Liver (tissue), 9 donors: ENCODE data around the gene BHLHA15. TPM values are rescaled to one million over a fixed set of nuclear protein-coding genes. Genes with fewer than 3 reads are reported as not detected.

Experiments used
- DNase-seq: peaks from one replicate; pipeline ENCODE4 v3.0.0-alpha.2; 2017; ENCODE audit warnings: low spot score
- H3K27ac ChIP-seq, 2 donors: one replicate each; pipeline ENCODE4 v1.7.0; 2013; ENCODE audit warnings: inconsistent platforms in 2 of 2, low read length in 2 of 2, control low read depth in 1 of 2, low read depth in 1 of 2, mild to moderate bottlenecking in 1 of 2
- H3K27me3 ChIP-seq, 4 donors: one replicate each; pipeline versions ENCODE4 v1.6.1 to v1.7.0; 2013; ENCODE audit warnings: low read length in 3 of 4, inconsistent platforms in 1 of 4, mild to moderate bottlenecking in 1 of 4, moderate library complexity in 1 of 4; ENCODE audit not compliant: control insufficient read depth in 4 of 4, insufficient read depth in 4 of 4
- H3K36me3 ChIP-seq, 4 donors: one replicate each; pipeline versions ENCODE4 v1.6.1 to v1.7.0; 2013; ENCODE audit warnings: low read length in 3 of 4, mild to moderate bottlenecking in 3 of 4, low read depth in 1 of 4, moderate library complexity in 1 of 4; ENCODE audit not compliant: control insufficient read depth in 4 of 4, insufficient read depth in 3 of 4
- H3K4me1 ChIP-seq, 4 donors: one replicate each; pipeline versions ENCODE4 v1.6.1 to v1.7.0; 2013; ENCODE audit warnings: low read length in 3 of 4, mild to moderate bottlenecking in 3 of 4, moderate library complexity in 1 of 4; ENCODE audit not compliant: control insufficient read depth in 4 of 4, insufficient read depth in 4 of 4
- H3K4me3 ChIP-seq, 3 donors: one replicate each; pipeline versions ENCODE4 v1.6.1 to v1.7.0; 2013; ENCODE audit warnings: low read length in 3 of 3, control low read depth in 1 of 3, low read depth in 1 of 3, mild to moderate bottlenecking in 1 of 3
- H3K9ac ChIP-seq, 2 donors: one replicate each; pipeline ENCODE4 v1.7.0; 2013; ENCODE audit warnings: low read length in 2 of 2, mild to moderate bottlenecking in 2 of 2, moderate library complexity in 2 of 2, control low read depth in 1 of 2, low read depth in 1 of 2
- H3K9me3 ChIP-seq, 4 donors: one replicate each; pipeline versions ENCODE4 v1.6.1 to v1.7.0; 2013; ENCODE audit warnings: low read length in 3 of 4; ENCODE audit not compliant: control insufficient read depth in 4 of 4
- EGR1 ChIP-seq, 2 donors: IDR thresholded peaks; 2 replicates each; pipeline ENCODE4 v1.6.1; 2016 to 2018; ENCODE audit warnings: antibody characterized with exemption in 2 of 2, low read depth in 2 of 2
- FOXA1 ChIP-seq: IDR thresholded peaks from 2 replicates; pipeline ENCODE4 v1.6.1; 2016; ENCODE audit warnings: antibody characterized with exemption
- FOXA2 ChIP-seq: IDR thresholded peaks from 2 replicates; pipeline ENCODE4 v1.6.1; 2016; ENCODE audit warnings: antibody characterized with exemption
- GABPA ChIP-seq, 2 donors: IDR thresholded peaks in 1 of 2; conservative IDR thresholded peaks in 1 of 2; 2 replicates each; pipeline ENCODE4 v1.6.1; 2016; ENCODE audit warnings: antibody characterized with exemption in 2 of 2, mild to moderate bottlenecking in 1 of 2, moderate library complexity in 1 of 2
- HNF4A ChIP-seq, 2 donors: conservative IDR thresholded peaks; 2 replicates each; pipeline ENCODE4 v1.6.1; 2016; ENCODE audit warnings: antibody characterized with exemption in 2 of 2, mild to moderate bottlenecking in 2 of 2
- HNF4G ChIP-seq: IDR thresholded peaks from 2 replicates; pipeline ENCODE4 v1.6.1; 2016; ENCODE audit warnings: antibody characterized with exemption
- JUND ChIP-seq, 2 donors: IDR thresholded peaks; 2 replicates each; pipeline ENCODE4 v1.6.1; 2016; ENCODE audit warnings: antibody characterized with exemption in 2 of 2
- NR2F2 ChIP-seq: IDR thresholded peaks from 2 replicates; pipeline ENCODE4 v1.6.1; 2016; ENCODE audit warnings: antibody characterized with exemption
- RAD21 ChIP-seq, 2 donors: IDR thresholded peaks; 2 replicates each; pipeline ENCODE4 v1.6.1; 2016; ENCODE audit warnings: antibody characterized with exemption in 2 of 2, mild to moderate bottlenecking in 2 of 2
- RXRA ChIP-seq, 2 donors: IDR thresholded peaks; 2 replicates each; pipeline ENCODE4 v1.6.1; 2017 to 2018; ENCODE audit warnings: antibody characterized with exemption in 2 of 2, mild to moderate bottlenecking in 1 of 2
- SP1 ChIP-seq: IDR thresholded peaks from 2 replicates; pipeline ENCODE4 v1.6.1; 2018; ENCODE audit warnings: antibody characterized with exemption, mild to moderate bottlenecking
- TAF1 ChIP-seq: conservative IDR thresholded peaks from 2 replicates; pipeline ENCODE4 v1.6.1; 2016; ENCODE audit warnings: antibody characterized with exemption, mild to moderate bottlenecking
- YY1 ChIP-seq: IDR thresholded peaks from 2 replicates; pipeline ENCODE4 v1.6.1; 2016; ENCODE audit warnings: antibody characterized with exemption, mild to moderate bottlenecking
- WGBS: extraction: QIAGEN DNeasy Blood & Tissue Kit; methylation state at CpG from one replicate; pipeline ENCODE4 v1.1.7; 2013; 5-methylcytosine and 5-hydroxymethylcytosine counted together
- polyA plus RNA-seq, 2 donors: library from polyadenylated mRNA; stranded (reverse) in 1 of 2; unstranded in 1 of 2; fragments of 200-250 nt in 1 of 2; fragments of >200 nt in 1 of 2; fragmentation: Nextera tagmentation in 1 of 2; extraction: Ambion mirVana in 1 of 2; gene quantifications; one replicate each; pipeline versions ENCODE4 v1.2.1 to v1.2.3, GENCODE V29; 2013 to 2015
- total RNA-seq, 2 donors: library from RNA; depleted of rRNA; stranded (reverse); fragments of >200 nt; gene quantifications; one replicate each; pipeline ENCODE4 v1.2.3, GENCODE V29; 2014
- TF ChIP-seq, protein P1 (sequence below): IDR thresholded peaks from 2 replicates; pipeline ENCODE4 v1.6.1; 2016; ENCODE audit warnings: antibody characterized with exemption
- TF ChIP-seq, protein P2 (sequence below): IDR thresholded peaks from 2 replicates; pipeline ENCODE4 v1.6.1; 2016; ENCODE audit warnings: antibody characterized with exemption, mild to moderate bottlenecking
- TF ChIP-seq, protein P3 (sequence below): IDR thresholded peaks from 2 replicates; pipeline ENCODE4 v1.6.1; 2016; ENCODE audit warnings: antibody characterized with exemption
- TF ChIP-seq, protein P4 (sequence below): fragments of 150-350 bp; IDR thresholded peaks from 2 replicates; pipeline ENCODE4 v1.5.1; 2017; ENCODE audit warnings: improper control_type of control experiment, low read depth, low read length; ENCODE audit not compliant: missing input control
- TF ChIP-seq, protein P5 (sequence below): IDR thresholded peaks from 2 replicates; pipeline ENCODE4 v1.6.1; 2016; ENCODE audit warnings: antibody characterized with exemption
- donor health status: healthy.
- donor health status: healthy.
- donor health status: healthy.
- donor health status: healthy.
- donor health status: healthy.

Gene BHLHA15
- total and polyA plus RNA-seq, 4 donors: 1.0 to 28.9 (median 7.6) TPM

DNA sequence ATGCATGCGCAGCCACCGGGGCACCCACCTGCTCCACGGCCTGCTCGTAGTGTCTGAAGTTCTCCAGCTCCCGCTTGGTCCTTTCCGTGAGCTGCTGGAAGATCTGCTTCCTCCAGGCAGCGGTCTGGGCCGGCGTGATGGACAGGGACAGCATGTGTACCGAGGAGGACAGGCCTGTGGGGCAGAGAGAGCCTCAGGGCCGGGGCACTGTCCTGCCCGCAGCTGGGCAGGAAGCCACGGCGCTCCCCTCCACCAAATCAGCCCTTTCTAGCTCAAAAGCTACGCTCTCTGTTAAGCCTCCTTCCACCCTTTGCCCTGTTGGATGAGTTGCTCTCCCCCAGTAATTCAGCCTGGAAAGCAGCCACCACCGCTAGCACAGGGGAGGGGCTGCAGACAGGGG lies 21.6 kb downstream of the BHLHA15 start:
- DNase-seq: no peak
- Histone ChIP-seq H3K4me3 (no peak overlapping the region), H3K27ac (no peak overlapping the region), H3K9ac (no peak overlapping the region), H3K27me3 (no peaks in the 10 kb centered on the region), H3K4me1 (no peaks in the 10 kb centered on the region), H3K9me3 (no peaks in the 10 kb centered on the region), H3K36me3 (peaks cover 0 to 16% (median 2%) of the 10 kb centered on the region in 4 donors)
- TF ChIP-seq RAD21 (IDR thresholded peaks at IDR 0.05) (no peak), FOXA2 (no peak), JUND (IDR thresholded peaks at IDR 0.05) (no peak)
- TF ChIP-seq, protein P1, sequence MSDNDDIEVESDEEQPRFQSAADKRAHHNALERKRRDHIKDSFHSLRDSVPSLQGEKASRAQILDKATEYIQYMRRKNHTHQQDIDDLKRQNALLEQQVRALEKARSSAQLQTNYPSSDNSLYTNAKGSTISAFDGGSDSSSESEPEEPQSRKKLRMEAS: no peak
- 96% methylated on average over 16 of the region's 16 CpGs for WGBS

DNA sequence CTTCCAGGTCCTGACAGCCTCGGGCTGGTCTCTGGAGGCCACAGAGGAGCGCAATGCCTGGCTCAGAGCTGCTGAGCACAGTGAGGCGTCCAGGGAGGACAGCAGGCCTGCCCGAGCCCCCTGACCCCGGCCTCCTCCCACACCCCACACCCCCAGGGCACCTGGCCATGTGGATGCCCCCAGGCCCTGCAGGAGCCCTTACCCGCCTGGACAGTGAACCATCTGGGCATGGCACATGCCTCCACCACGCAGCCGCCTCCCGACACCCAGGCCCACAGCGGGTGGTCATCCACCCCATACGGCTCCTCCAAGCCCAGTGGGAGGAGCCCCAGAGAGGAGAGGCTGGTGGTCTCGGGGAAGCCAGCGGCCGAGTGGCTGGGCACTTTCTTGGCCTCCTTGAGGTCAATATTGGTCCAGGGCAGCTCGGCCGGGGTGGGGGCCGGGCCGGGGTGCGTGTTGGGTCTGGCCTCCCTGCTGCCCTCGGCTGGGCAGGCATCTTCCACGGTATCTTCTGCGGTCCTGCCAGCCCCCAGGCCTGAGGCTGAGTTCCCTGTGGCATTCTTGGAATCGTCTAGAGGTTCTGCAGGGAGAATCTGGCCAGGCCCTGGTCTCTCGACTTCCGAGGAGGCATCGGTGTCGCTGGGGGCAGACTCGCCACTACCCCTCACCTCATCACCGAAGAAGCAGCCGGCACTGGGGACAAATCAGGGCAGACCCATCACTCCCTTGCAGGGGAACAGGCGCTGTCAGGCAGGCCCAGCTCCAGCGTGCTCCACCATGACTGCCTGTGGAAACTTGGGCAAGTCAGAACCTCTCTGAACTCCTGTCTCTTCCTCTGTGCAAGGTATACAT lies 22.2 kb downstream of the BHLHA15 start:
- Histone ChIP-seq H3K27ac (no peak overlapping the region), H3K27me3 (no peaks in the 10 kb centered on the region), H3K9me3 (no peaks in the 10 kb centered on the region), H3K4me1 (no peaks in the 10 kb centered on the region), H3K4me3 (no peak overlapping the region), H3K9ac (no peak overlapping the region), H3K36me3 (peaks cover 0 to 13% (median 2%) of the 10 kb centered on the region in 4 donors)
- DNase-seq: no peak
- WGBS: 97% methylated on average over 32 of the region's 32 CpGs
- TF ChIP-seq FOXA1: no peak
- TF ChIP-seq HNF4A (conservative IDR thresholded peaks at IDR 0.05): no peak
- TF ChIP-seq JUND (IDR thresholded peaks at IDR 0.05): no peak
- no peak for TF ChIP-seq SP1
- TF ChIP-seq, protein P2, sequence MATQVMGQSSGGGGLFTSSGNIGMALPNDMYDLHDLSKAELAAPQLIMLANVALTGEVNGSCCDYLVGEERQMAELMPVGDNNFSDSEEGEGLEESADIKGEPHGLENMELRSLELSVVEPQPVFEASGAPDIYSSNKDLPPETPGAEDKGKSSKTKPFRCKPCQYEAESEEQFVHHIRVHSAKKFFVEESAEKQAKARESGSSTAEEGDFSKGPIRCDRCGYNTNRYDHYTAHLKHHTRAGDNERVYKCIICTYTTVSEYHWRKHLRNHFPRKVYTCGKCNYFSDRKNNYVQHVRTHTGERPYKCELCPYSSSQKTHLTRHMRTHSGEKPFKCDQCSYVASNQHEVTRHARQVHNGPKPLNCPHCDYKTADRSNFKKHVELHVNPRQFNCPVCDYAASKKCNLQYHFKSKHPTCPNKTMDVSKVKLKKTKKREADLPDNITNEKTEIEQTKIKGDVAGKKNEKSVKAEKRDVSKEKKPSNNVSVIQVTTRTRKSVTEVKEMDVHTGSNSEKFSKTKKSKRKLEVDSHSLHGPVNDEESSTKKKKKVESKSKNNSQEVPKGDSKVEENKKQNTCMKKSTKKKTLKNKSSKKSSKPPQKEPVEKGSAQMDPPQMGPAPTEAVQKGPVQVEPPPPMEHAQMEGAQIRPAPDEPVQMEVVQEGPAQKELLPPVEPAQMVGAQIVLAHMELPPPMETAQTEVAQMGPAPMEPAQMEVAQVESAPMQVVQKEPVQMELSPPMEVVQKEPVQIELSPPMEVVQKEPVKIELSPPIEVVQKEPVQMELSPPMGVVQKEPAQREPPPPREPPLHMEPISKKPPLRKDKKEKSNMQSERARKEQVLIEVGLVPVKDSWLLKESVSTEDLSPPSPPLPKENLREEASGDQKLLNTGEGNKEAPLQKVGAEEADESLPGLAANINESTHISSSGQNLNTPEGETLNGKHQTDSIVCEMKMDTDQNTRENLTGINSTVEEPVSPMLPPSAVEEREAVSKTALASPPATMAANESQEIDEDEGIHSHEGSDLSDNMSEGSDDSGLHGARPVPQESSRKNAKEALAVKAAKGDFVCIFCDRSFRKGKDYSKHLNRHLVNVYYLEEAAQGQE: no peak
- TF ChIP-seq, protein P3, sequence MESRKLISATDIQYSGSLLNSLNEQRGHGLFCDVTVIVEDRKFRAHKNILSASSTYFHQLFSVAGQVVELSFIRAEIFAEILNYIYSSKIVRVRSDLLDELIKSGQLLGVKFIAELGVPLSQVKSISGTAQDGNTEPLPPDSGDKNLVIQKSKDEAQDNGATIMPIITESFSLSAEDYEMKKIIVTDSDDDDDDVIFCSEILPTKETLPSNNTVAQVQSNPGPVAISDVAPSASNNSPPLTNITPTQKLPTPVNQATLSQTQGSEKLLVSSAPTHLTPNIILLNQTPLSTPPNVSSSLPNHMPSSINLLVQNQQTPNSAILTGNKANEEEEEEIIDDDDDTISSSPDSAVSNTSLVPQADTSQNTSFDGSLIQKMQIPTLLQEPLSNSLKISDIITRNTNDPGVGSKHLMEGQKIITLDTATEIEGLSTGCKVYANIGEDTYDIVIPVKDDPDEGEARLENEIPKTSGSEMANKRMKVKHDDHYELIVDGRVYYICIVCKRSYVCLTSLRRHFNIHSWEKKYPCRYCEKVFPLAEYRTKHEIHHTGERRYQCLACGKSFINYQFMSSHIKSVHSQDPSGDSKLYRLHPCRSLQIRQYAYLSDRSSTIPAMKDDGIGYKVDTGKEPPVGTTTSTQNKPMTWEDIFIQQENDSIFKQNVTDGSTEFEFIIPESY: no peak
- no peak for TF ChIP-seq TAF1
- no peak for TF ChIP-seq EGR1 (IDR thresholded peaks at IDR 0.05; ENCODE audit: low read depth in 2 of 2)
- TF ChIP-seq HNF4G: no peak
- no peak for TF ChIP-seq NR2F2
- TF ChIP-seq, protein P1: no peak
- no peak for TF ChIP-seq GABPA (IDR thresholded peaks at IDR 0.05 in 1 of 2, conservative IDR thresholded peaks at IDR 0.05 in 1 of 2)
- TF ChIP-seq RAD21 (IDR thresholded peaks at IDR 0.05): no peak
- no peak for TF ChIP-seq YY1
- no peak for TF ChIP-seq FOXA2
- TF ChIP-seq RXRA (IDR thresholded peaks at IDR 0.05): no peak
- TF ChIP-seq, protein P4, sequence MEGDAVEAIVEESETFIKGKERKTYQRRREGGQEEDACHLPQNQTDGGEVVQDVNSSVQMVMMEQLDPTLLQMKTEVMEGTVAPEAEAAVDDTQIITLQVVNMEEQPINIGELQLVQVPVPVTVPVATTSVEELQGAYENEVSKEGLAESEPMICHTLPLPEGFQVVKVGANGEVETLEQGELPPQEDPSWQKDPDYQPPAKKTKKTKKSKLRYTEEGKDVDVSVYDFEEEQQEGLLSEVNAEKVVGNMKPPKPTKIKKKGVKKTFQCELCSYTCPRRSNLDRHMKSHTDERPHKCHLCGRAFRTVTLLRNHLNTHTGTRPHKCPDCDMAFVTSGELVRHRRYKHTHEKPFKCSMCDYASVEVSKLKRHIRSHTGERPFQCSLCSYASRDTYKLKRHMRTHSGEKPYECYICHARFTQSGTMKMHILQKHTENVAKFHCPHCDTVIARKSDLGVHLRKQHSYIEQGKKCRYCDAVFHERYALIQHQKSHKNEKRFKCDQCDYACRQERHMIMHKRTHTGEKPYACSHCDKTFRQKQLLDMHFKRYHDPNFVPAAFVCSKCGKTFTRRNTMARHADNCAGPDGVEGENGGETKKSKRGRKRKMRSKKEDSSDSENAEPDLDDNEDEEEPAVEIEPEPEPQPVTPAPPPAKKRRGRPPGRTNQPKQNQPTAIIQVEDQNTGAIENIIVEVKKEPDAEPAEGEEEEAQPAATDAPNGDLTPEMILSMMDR: no peak
- TF ChIP-seq, protein P5, sequence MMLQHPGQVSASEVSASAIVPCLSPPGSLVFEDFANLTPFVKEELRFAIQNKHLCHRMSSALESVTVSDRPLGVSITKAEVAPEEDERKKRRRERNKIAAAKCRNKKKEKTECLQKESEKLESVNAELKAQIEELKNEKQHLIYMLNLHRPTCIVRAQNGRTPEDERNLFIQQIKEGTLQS: no peak
